GM12878 (cell line): ENCODE results near the gene C3. TPM values are rescaled to one million over a fixed set of nuclear protein-coding genes. Genes with fewer than 3 reads are reported as not detected.

Source experiments
- ATAC-seq: fragments of 200-7000 bp; cut with Tn5 transposase; 3 replicates; pipeline ENCODE4 v1.9.1; 2020; ENCODE audit warnings: mild to moderate bottlenecking, moderate library complexity
- BruUV-seq: library from RNA; stranded (reverse); fragments of 400-500 nt; replicated peaks from 2 replicates; lab custom pipeline; 2021; lab: Mats Ljungman, UMichigan
- CTCF ChIA-PET: fragments of 300-600 bp; sonication (Branson Sonifier 250); formaldehyde crosslinking; extraction: SDS; loops from one replicate; lab custom pipeline; 2021; ENCODE audit warnings: inconsistent platforms; lab: Yijun Ruan, JAX
- POLR2A ChIA-PET: fragments of 350-600 bp; formaldehyde crosslinking; extraction: SDS; loops from one replicate; lab custom pipeline; 2021; ENCODE audit warnings: inconsistent platforms; lab: Charles Lee
- RAD21 ChIA-PET: fragments of 300-600 bp; sonication (Branson Sonifier 250); formaldehyde crosslinking; loops from one replicate; lab custom pipeline; 2023; ENCODE audit warnings: antibody characterized with exemption; ENCODE audit not compliant: unreplicated experiment; lab: Charles Lee
- SMC1A ChIA-PET: fragments of 300-600 bp; sonication (Branson Sonifier 250); formaldehyde crosslinking; loops from one replicate; lab custom pipeline; 2023; ENCODE audit not compliant: unreplicated experiment, uncharacterized antibody; lab: Charles Lee
- DNase-seq: peaks from one replicate; pipeline ENCODE4 v3.0.0-alpha.2; 2011; ENCODE audit warnings: low read depth, low spot score
- FAIRE-seq: peaks from 3 replicates; lab custom pipeline; 2011; peaks lifted over from hg19 to GRCh38; lab: Jason Lieb, UNC
- H2AFZ ChIP-seq: 2 replicates; pipeline ENCODE4 v1.6.0; 2011; ENCODE audit warnings: low read depth, low read length, control low read depth; ENCODE audit not compliant: control insufficient read depth
- H3K27ac ChIP-seq: 2 replicates; pipeline ENCODE4 v1.5.1; 2011; ENCODE audit warnings: control low read depth; ENCODE audit not compliant: control insufficient read depth, insufficient read depth
- H3K27me3 ChIP-seq, 2 experiments: replicated peaks in 1 of 2; 2 replicates each; pipeline versions ENCODE4 v1.6.0 to v1.6.1; 2011; ENCODE audit warnings: low read length in 1 of 2; ENCODE audit not compliant: control insufficient read depth in 2 of 2, insufficient read depth in 2 of 2
- H3K36me3 ChIP-seq, 2 experiments: 2 replicates each; pipeline ENCODE4 v1.5.1; 2011; ENCODE audit warnings: low read length in 1 of 2; ENCODE audit not compliant: control insufficient read depth in 2 of 2, insufficient read depth in 2 of 2
- H3K4me1 ChIP-seq: 2 replicates; pipeline ENCODE4 v1.6.1; 2011; ENCODE audit warnings: mild to moderate bottlenecking, low read length, moderate library complexity, mixed read lengths; ENCODE audit not compliant: control insufficient read depth, insufficient read depth
- H3K4me2 ChIP-seq: 2 replicates; pipeline ENCODE4 v1.6.0; 2011; ENCODE audit warnings: control low read depth; ENCODE audit not compliant: control insufficient read depth, insufficient read depth
- H3K4me3 ChIP-seq: fragments of 200-600 bp; sonication (generic); 2 replicates; pipeline ENCODE4 v1.5.1; 2016
- H3K79me2 ChIP-seq: 2 replicates; pipeline ENCODE4 v1.6.0; 2011; ENCODE audit warnings: low read length; ENCODE audit not compliant: control insufficient read depth, insufficient read depth
- H3K9ac ChIP-seq: 2 replicates; pipeline ENCODE4 v1.8.0; 2011; ENCODE audit warnings: low read length, control low read depth, mixed read lengths; ENCODE audit not compliant: control insufficient read depth, insufficient read depth
- H3K9me3 ChIP-seq: replicated peaks from 3 replicates; pipeline ENCODE4 v1.5.1; 2011; ENCODE audit warnings: mild to moderate bottlenecking, low read length; ENCODE audit not compliant: control insufficient read depth, insufficient read depth
- H4K20me1 ChIP-seq: 2 replicates; pipeline ENCODE4 v1.6.0; 2011; ENCODE audit not compliant: control insufficient read depth, insufficient read depth
- BACH1 ChIP-seq: fragments of 450-650 bp; IDR thresholded peaks from 2 replicates; pipeline ENCODE4 v1.6.1; 2017; ENCODE audit warnings: mild to moderate bottlenecking, borderline replicate concordance
- CEBPB ChIP-seq, 2 experiments: fragments of 150-350 bp in 1 of 2; IDR thresholded peaks; 2 replicates each; pipeline ENCODE4 v1.6.1; 2012 to 2014; ENCODE audit warnings: low read depth in 2 of 2, low read length in 2 of 2, borderline replicate concordance in 1 of 2, inconsistent platforms in 1 of 2
- CREB1 ChIP-seq: IDR thresholded peaks from 2 replicates; pipeline ENCODE4 v1.6.1; 2012; ENCODE audit warnings: low read depth, mild to moderate bottlenecking, inconsistent platforms
- E2F4 ChIP-seq: IDR thresholded peaks from 2 replicates; pipeline ENCODE4 v1.6.1; 2012; ENCODE audit warnings: low read depth, low read length, improper control_type of control experiment
- EED ChIP-seq: sonication (generic); IDR thresholded peaks from 2 replicates; pipeline ENCODE4 v1.6.1; 2016; ENCODE audit warnings: antibody characterized with exemption, low read depth
- EGR1 ChIP-seq, 2 experiments: IDR thresholded peaks; 1 replicate in 1 of 2; 2 replicates in 1 of 2; pipeline ENCODE4 v1.6.1; 2011 to 2012; ENCODE audit warnings: low read depth in 2 of 2, low read length in 2 of 2, borderline replicate concordance in 1 of 2, mild to moderate bottlenecking in 1 of 2, moderate library complexity in 1 of 2
- FOXK2 ChIP-seq: fragments of 450-650 bp; IDR thresholded peaks from 2 replicates; pipeline ENCODE4 v1.6.1; 2017; ENCODE audit warnings: mild to moderate bottlenecking, moderate library complexity
- GATAD2B ChIP-seq: fragments of 450-650 bp; conservative IDR thresholded peaks from 2 replicates; pipeline ENCODE4 v1.6.1; 2017; ENCODE audit warnings: low read depth, mild to moderate bottlenecking, moderate library complexity
- JUNB ChIP-seq: IDR thresholded peaks from 2 replicates; pipeline ENCODE4 v1.6.1; 2016; ENCODE audit warnings: antibody characterized with exemption, mild to moderate bottlenecking
- MEF2B ChIP-seq: fragments of 450-650 bp; IDR thresholded peaks from 2 replicates; pipeline ENCODE4 v1.6.1; 2018; ENCODE audit warnings: mild to moderate bottlenecking, moderate library complexity; ENCODE audit not compliant: partially characterized antibody, poor library complexity, severe bottlenecking
- MTA3 ChIP-seq: IDR thresholded peaks from 2 replicates; pipeline ENCODE4 v1.6.1; 2012; ENCODE audit warnings: low read length, inconsistent platforms, borderline replicate concordance
- PML ChIP-seq: IDR thresholded peaks from 2 replicates; pipeline ENCODE4 v1.6.1; 2012; ENCODE audit warnings: low read length, inconsistent platforms
- RAD21 ChIP-seq: IDR thresholded peaks from 2 replicates; pipeline ENCODE4 v1.6.1; 2011; ENCODE audit warnings: mild to moderate bottlenecking, low read depth, low read length, moderate library complexity; ENCODE audit not compliant: insufficient read depth
- SP1 ChIP-seq: IDR thresholded peaks from one replicate; pipeline ENCODE4 v1.6.1; 2011; ENCODE audit warnings: low read depth, low read length
- SREBF1 ChIP-seq: IDR thresholded peaks from 2 replicates; pipeline ENCODE4 v1.6.1; 2012; ENCODE audit warnings: mild to moderate bottlenecking, low read length
- SUPT20H ChIP-seq: IDR thresholded peaks from 2 replicates; pipeline ENCODE4 v1.6.1; 2011; ENCODE audit warnings: low read depth, mild to moderate bottlenecking, low read length, moderate library complexity, borderline replicate concordance; ENCODE audit not compliant: control insufficient read depth
- TBL1XR1 ChIP-seq: IDR thresholded peaks from 2 replicates; pipeline ENCODE4 v1.6.1; 2012; ENCODE audit warnings: low read depth, low read length, improper control_type of control experiment
- WRNIP1 ChIP-seq: IDR thresholded peaks from 2 replicates; pipeline ENCODE4 v1.6.1; 2011; ENCODE audit warnings: low read depth, low read length, improper control_type of control experiment, borderline replicate concordance
- whole genome bisulfite sequencing: methylation state at CpG from one replicate; pipeline ENCODE4 v1.1.6; 2016; ENCODE audit warnings: low lambda C conversion rate; ENCODE audit not compliant: insufficient replicate concordance, insufficient coverage; ENCODE audit errors: missing lambda C conversion rate; 5-methylcytosine and 5-hydroxymethylcytosine counted together
- in situ Hi-C: fragments of 300-500 bp; cut with MboI; formaldehyde crosslinking; loops from 9 replicates; pipeline ENCODE4 v1.14.3; 2018; ENCODE audit warnings: mixed read lengths
- intact Hi-C: fragments of 100-400 bp; cut with micrococcal nuclease; formaldehyde crosslinking; loops from one replicate; pipeline ENCODE4 v1.14.2; 2022; ENCODE audit not compliant: unreplicated experiment
- polyA plus RNA-seq, 11 experiments: library from polyadenylated mRNA; depleted of rRNA in 4 of 11; unstranded in 6 of 11; stranded (reverse) in 5 of 11; fragments of >200 nt; fragmentation: Nextera tagmentation in 4 of 11; fragmentation: Illumina TruSeq in 1 of 11; extraction: Ambion mirVana in 4 of 11; extraction: Trizol in 1 of 11; gene quantifications; 1 replicate in 1 of 11; 2 replicates in 10 of 11; pipeline versions ENCODE4 v1.2.1 to v1.2.3, GENCODE V29; 2011 to 2016; ENCODE audit warnings: inconsistent platforms in 2 of 11, missing spikeins in 2 of 11, low read depth in 1 of 11
- total RNA-seq, 4 experiments: library from RNA; depleted of rRNA in 3 of 4; stranded (reverse); fragments of >200 nt in 3 of 4; fragmentation: Illumina TruSeq in 1 of 4; extraction: Trizol in 1 of 4; gene quantifications; 2 replicates each; pipeline versions ENCODE4 v1.2.1 to v1.2.3, GENCODE V29; 2013 to 2021

The C3 gene
- total and polyA plus RNA-seq, 10 of the 15 experiments (the other 5 are each of a cell fraction or from before 2014, with no cell fraction given), result 0.20 to 6.7 (median 0.72) TPM

DNA sequence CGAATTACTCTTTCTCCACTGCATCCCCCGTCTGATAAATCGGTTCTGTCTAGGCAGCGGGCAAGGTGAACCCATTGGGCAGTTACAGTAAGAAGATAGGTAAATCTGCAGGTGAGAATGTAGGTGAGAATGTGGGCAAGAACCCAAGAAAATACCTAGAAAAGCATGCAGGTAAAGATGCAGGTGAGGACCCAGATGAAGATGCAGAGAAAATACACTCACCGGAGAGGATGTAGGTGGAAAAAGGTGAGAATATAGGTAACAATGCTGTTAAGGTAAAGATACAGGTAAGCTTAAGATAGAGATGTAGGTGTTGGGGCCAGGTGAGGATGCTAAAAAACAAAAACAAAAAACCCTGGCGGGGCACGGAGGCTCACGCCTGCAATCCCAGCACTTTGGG is 44.2 kb downstream of the C3 start:
- no peak for ATAC-seq
- CTCF ChIA-PET, result interaction anchor here (3.7 kb wide), 1 partner anchor 44 kb away, joined by 25 read pairs; no protein-coding TSS in a partner anchor
- Histone ChIP-seq H3K9me3 (peaks cover 1% of the 10 kb centered on the region; the same call in 1 of the 3 replicates), H3K27ac (no peak overlapping the region), H3K4me3 (no peak overlapping the region)
- no peak for TF ChIP-seq SREBF1
- no peak for TF ChIP-seq E2F4
- no peak for TF ChIP-seq BACH1
- no peak for TF ChIP-seq JUNB
- no peak for TF ChIP-seq EGR1 (IDR thresholded peaks at IDR 0.05; ENCODE audit: borderline replicate concordance in 1 of 2, low read depth in 2 of 2, low read length in 2 of 2)
- no peak for TF ChIP-seq RAD21
- no peak for TF ChIP-seq MEF2B
- TF ChIP-seq SUPT20H, result no peak
- no peak for TF ChIP-seq GATAD2B
- no peak for TF ChIP-seq MTA3
- no peak for TF ChIP-seq CREB1
- TF ChIP-seq CEBPB (IDR thresholded peaks at IDR 0.05; ENCODE audit: borderline replicate concordance in 1 of 2, low read depth in 2 of 2, low read length in 2 of 2), result no peak
- TF ChIP-seq TBL1XR1, result no peak
- TF ChIP-seq FOXK2, result no peak
- TF ChIP-seq WRNIP1, result no peak
- no peak for TF ChIP-seq PML
- TF ChIP-seq SP1, result no peak
- TF ChIP-seq EED, result no peak
- TF ChIP-seq, all 136 proteins: peak for 0
- intact Hi-C loops (no loop called here), in situ Hi-C loops (no loop called here)
- H2AFZ ChIP-seq, result no peak overlapping the region
- ChIA-PET SMC1A (interaction anchor here (1.2 to 3.3 kb wide), 3 partner anchors 37 to 195 kb away, joined by 3 to 20 read pairs (median 7); no protein-coding TSS in a partner anchor), POLR2A (interaction anchor here (0.7 kb wide), 1 partner anchor 24 kb away, joined by 5 read pairs; no protein-coding TSS in a partner anchor), RAD21 (interaction anchor here (1.1 to 1.4 kb wide), 3 partner anchors 24 to 187 kb away, joined by 3 to 4 read pairs (median 3); no protein-coding TSS in a partner anchor)
- H3K36me3 ChIP-seq, result no peaks in the 10 kb centered on the region; a peak in 1 of 4 replicates
- peaks cover 28% of the 10 kb centered on the region for H3K4me1 ChIP-seq
- H3K4me2 ChIP-seq, result no peak overlapping the region
- no peak for DNase-seq
- no peaks in the 10 kb centered on the region for H3K79me2 ChIP-seq
- FAIRE-seq, result no peak
- no peak overlapping the region for H3K9ac ChIP-seq
- H4K20me1 ChIP-seq, result no peaks in the 10 kb centered on the region
- H3K27me3 ChIP-seq, result no peaks in the 10 kb centered on the region
- BruUV-seq, result no TSS peak
- WGBS, result 31% methylated on average over 8 of the region's 8 CpGs
